ENCODE measurements around the gene CACNA1G. TPM values are rescaled to one million over a fixed set of nuclear protein-coding genes. Genes with fewer than 3 reads are reported as not detected.
A peak's percentile ranks its signal among the peaks of the same experiment; 100 is the strongest.

CACNA1G gene
- polyA plus RNA-seq, 1 donor from 2014 or later: 10.9 TPM

DNA sequence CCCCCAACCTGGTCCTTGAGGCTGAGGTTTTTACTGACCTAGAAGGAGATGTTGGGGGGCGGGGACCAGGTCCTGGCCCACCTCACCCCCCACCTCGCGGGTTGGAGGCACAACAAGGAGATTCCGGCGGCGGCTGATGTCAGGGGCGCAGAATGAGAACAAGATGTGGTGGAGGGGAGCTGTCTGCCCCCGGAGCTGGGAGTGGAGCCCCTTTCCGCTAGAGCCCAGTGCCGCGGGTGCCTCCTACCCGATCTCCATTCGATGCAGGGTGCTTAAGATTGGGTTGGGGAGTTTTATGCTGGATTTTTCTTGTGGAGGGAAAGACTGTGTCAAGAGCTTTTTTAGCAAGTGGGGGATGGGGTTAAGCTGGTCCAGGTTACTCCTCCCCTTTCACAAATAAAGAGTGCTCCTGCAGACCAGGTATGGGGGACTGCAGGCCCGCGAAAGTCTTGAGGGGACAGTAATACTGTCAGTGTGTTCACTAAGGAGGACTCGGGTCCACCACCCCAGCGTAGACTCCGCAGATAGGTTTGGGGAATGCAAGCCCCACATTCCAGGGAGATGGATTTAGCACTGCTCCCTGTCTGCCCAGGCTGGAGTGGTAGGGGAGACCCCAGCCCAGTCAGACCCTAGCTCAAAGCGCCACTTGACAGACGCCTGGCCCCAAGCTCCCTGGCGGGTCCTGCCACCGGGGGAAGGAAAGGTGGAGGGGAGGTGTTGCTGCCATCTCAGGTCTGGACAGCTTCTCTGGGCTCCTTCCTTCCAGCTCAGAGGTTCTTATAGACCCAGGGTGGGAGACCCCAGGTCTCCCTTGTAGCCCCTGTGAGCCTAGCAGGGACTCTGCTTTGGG lies 2.0 kb downstream of the CACNA1G start:
- Histone ChIP-seq H2AFZ (ENCODE audit: low read depth, low read length) (no peak overlapping the region), H3K9me2 (ENCODE audit: insufficient read depth, low read length) (no peaks in the 10 kb centered on the region), H3K36me3 (ENCODE audit: insufficient read depth, low read length) (no peaks in the 10 kb centered on the region), H3K27me3 (ENCODE audit: insufficient read depth, low read depth, low read length) (peaks cover 50% of the 10 kb centered on the region), H3F3A (ENCODE audit: insufficient read depth, low read length, poor library complexity, severe bottlenecking) (no peaks in the 10 kb centered on the region), H3K79me2 (replicated peaks; ENCODE audit: insufficient read depth, low read length) (no peaks in the 10 kb centered on the region), H3K9ac (ENCODE audit: low read length) (peak overlapping the region; percentile 75), H3K4me3 (ENCODE audit: low read length) (peak overlapping the region; percentile 87), H3K27ac (ENCODE audit: low read length) (peak overlapping the region; percentile 5), H3K9me3 (ENCODE audit: low read length) (no peaks in the 10 kb centered on the region), H3K4me2 (ENCODE audit: low read length) (peak overlapping the region; percentile 76), H4K20me1 (ENCODE audit: insufficient read depth) (no peaks in the 10 kb centered on the region)
- TF ChIP-seq, protein P1, sequence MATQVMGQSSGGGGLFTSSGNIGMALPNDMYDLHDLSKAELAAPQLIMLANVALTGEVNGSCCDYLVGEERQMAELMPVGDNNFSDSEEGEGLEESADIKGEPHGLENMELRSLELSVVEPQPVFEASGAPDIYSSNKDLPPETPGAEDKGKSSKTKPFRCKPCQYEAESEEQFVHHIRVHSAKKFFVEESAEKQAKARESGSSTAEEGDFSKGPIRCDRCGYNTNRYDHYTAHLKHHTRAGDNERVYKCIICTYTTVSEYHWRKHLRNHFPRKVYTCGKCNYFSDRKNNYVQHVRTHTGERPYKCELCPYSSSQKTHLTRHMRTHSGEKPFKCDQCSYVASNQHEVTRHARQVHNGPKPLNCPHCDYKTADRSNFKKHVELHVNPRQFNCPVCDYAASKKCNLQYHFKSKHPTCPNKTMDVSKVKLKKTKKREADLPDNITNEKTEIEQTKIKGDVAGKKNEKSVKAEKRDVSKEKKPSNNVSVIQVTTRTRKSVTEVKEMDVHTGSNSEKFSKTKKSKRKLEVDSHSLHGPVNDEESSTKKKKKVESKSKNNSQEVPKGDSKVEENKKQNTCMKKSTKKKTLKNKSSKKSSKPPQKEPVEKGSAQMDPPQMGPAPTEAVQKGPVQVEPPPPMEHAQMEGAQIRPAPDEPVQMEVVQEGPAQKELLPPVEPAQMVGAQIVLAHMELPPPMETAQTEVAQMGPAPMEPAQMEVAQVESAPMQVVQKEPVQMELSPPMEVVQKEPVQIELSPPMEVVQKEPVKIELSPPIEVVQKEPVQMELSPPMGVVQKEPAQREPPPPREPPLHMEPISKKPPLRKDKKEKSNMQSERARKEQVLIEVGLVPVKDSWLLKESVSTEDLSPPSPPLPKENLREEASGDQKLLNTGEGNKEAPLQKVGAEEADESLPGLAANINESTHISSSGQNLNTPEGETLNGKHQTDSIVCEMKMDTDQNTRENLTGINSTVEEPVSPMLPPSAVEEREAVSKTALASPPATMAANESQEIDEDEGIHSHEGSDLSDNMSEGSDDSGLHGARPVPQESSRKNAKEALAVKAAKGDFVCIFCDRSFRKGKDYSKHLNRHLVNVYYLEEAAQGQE (IDR thresholded peaks at IDR 0.05; ENCODE audit: borderline replicate concordance): peak; percentile 12
- TF ChIP-seq EP300 (conservative IDR thresholded peaks at IDR 0.05; ENCODE audit: poor library complexity, severe bottlenecking): no peak
- peak; percentile 24 for TF ChIP-seq POLR2AphosphoS5 (IDR thresholded peaks at IDR 0.05)
- TF ChIP-seq RAD21 (conservative IDR thresholded peaks at IDR 0.05): peak; percentile 18

DNA sequence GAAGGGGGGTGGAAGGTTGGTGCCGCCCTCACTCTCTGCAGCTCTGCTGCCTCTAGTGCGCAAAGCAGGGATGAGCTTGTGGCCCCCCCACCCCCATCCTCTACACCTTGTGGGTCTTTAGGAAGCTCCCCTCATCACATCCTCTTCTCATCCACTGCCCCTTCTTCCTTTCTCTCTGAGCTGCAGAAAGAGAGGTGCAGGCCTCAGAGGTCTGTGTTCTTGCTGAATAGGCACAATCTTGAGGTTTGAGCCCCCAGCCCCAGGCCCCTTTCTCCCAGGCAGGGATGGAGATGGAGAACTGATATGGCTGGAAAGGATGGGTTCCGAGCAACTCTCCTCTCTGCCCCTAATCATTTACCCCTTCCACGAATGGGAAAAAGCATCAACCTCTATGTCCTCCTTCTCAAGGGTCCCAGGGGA lies 2.6 kb downstream of the CACNA1G start:
- Histone ChIP-seq H3K27ac (ENCODE audit: low read length) (no peak overlapping the region), H3K36me3 (ENCODE audit: insufficient read depth, low read length) (no peaks in the 10 kb centered on the region), H3K4me2 (ENCODE audit: low read length) (peak overlapping the region; percentile 76), H3K9ac (ENCODE audit: low read length) (peak overlapping the region; percentile 75), H2AFZ (ENCODE audit: low read depth, low read length) (no peak overlapping the region), H3F3A (ENCODE audit: insufficient read depth, low read length, poor library complexity, severe bottlenecking) (no peaks in the 10 kb centered on the region), H4K20me1 (ENCODE audit: insufficient read depth) (no peaks in the 10 kb centered on the region), H3K9me3 (ENCODE audit: low read length) (no peaks in the 10 kb centered on the region), H3K4me3 (ENCODE audit: low read length) (peak overlapping the region; percentile 87), H3K9me2 (ENCODE audit: insufficient read depth, low read length) (no peaks in the 10 kb centered on the region), H3K27me3 (ENCODE audit: insufficient read depth, low read depth, low read length) (peaks cover 47% of the 10 kb centered on the region), H3K79me2 (replicated peaks; ENCODE audit: insufficient read depth, low read length) (no peaks in the 10 kb centered on the region)
- TF ChIP-seq MXI1 (conservative IDR thresholded peaks at IDR 0.05; ENCODE audit: poor library complexity, severe bottlenecking): no peak
- TF ChIP-seq, protein P1 (IDR thresholded peaks at IDR 0.05; ENCODE audit: borderline replicate concordance): no peak
- no peak for TF ChIP-seq EP300 (conservative IDR thresholded peaks at IDR 0.05; ENCODE audit: poor library complexity, severe bottlenecking)
- TF ChIP-seq, protein P2, sequence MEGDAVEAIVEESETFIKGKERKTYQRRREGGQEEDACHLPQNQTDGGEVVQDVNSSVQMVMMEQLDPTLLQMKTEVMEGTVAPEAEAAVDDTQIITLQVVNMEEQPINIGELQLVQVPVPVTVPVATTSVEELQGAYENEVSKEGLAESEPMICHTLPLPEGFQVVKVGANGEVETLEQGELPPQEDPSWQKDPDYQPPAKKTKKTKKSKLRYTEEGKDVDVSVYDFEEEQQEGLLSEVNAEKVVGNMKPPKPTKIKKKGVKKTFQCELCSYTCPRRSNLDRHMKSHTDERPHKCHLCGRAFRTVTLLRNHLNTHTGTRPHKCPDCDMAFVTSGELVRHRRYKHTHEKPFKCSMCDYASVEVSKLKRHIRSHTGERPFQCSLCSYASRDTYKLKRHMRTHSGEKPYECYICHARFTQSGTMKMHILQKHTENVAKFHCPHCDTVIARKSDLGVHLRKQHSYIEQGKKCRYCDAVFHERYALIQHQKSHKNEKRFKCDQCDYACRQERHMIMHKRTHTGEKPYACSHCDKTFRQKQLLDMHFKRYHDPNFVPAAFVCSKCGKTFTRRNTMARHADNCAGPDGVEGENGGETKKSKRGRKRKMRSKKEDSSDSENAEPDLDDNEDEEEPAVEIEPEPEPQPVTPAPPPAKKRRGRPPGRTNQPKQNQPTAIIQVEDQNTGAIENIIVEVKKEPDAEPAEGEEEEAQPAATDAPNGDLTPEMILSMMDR (IDR thresholded peaks at IDR 0.05; ENCODE audit: poor library complexity, severe bottlenecking): peak; percentile 62
- TF ChIP-seq SMC3 (conservative IDR thresholded peaks at IDR 0.05; ENCODE audit: poor library complexity): peak; percentile 30

All from neural cell (in vitro differentiated cells).